K562 (cell line): ENCODE measurements around the gene CATSPER1. TPM values are rescaled to one million over a fixed set of nuclear protein-coding genes. Genes with fewer than 3 reads are reported as not detected.
A peak's percentile ranks its signal among the peaks of the same experiment; 100 is the strongest.

Source experiments
- ARID4B ChIP-seq: sonication (generic); formaldehyde crosslinking; IDR thresholded peaks from 2 replicates; pipeline ENCODE4 v1.8.0; 2022; ENCODE audit warnings: mild to moderate bottlenecking, missing genetic modification reagents
- DACH1 ChIP-seq: fragments of 450-650 bp; IDR thresholded peaks from 2 replicates; pipeline ENCODE4 v1.6.1; 2018; ENCODE audit not compliant: partially characterized antibody
- FOS ChIP-seq: IDR thresholded peaks from 3 replicates; pipeline ENCODE4 v1.6.1; 2011; ENCODE audit not compliant: insufficient read length; ENCODE audit errors: extremely low read depth
- FOXA3 ChIP-seq, 2 experiments: fragments of 450-650 bp in 1 of 2; sonication (generic) in 1 of 2; formaldehyde crosslinking; IDR thresholded peaks in 1 of 2; conservative IDR thresholded peaks in 1 of 2; 2 replicates each; pipeline versions ENCODE4 v1.4.0 to v1.8.0; 2020 to 2022; ENCODE audit warnings: mild to moderate bottlenecking in 2 of 2, missing genetic modification reagents in 1 of 2
- FOXK1 ChIP-seq: sonication (generic); formaldehyde crosslinking; IDR thresholded peaks from 2 replicates; pipeline ENCODE4 v1.8.0; 2022; ENCODE audit warnings: missing genetic modification reagents, mild to moderate bottlenecking, borderline replicate concordance
- GTF2F1 ChIP-seq: IDR thresholded peaks from 2 replicates; pipeline ENCODE4 v1.6.1; 2011; ENCODE audit warnings: low read depth, low read length, improper control_type of control experiment
- KLF6 ChIP-seq: fragments of 250-450 bp; sonication (Bioruptor Pico); IDR thresholded peaks from 2 replicates; pipeline ENCODE4 v1.4.0; 2020; ENCODE audit warnings: mild to moderate bottlenecking, moderate library complexity, borderline replicate concordance
- NFATC3 ChIP-seq: fragments of 450-650 bp; IDR thresholded peaks from 2 replicates; pipeline ENCODE4 v1.6.1; 2017; ENCODE audit warnings: mild to moderate bottlenecking
- NFIC ChIP-seq: fragments of 450-650 bp; IDR thresholded peaks from 2 replicates; pipeline ENCODE4 v1.6.1; 2017; ENCODE audit warnings: mild to moderate bottlenecking, inconsistent platforms
- PATZ1 ChIP-seq: fragments of 250-450 bp; sonication (Bioruptor Pico); IDR thresholded peaks from 2 replicates; pipeline ENCODE4 v1.5.0; 2020; ENCODE audit warnings: mild to moderate bottlenecking, borderline replicate concordance
- PHB2 ChIP-seq: fragments of 450-650 bp; IDR thresholded peaks from 2 replicates; pipeline ENCODE4 v1.6.1; 2017; ENCODE audit warnings: low read depth
- SAP30 ChIP-seq: fragments of 200-600 bp; sonication (generic); IDR thresholded peaks from 2 replicates; pipeline ENCODE4 v1.6.1; 2012; ENCODE audit warnings: borderline replicate concordance, low read depth, mild to moderate bottlenecking, moderate library complexity, low read length, control low read depth, inconsistent platforms; ENCODE audit not compliant: insufficient read depth, poor library complexity, severe bottlenecking
- SPI1 ChIP-seq: IDR thresholded peaks from 2 replicates; pipeline ENCODE4 v1.6.1; 2011; ENCODE audit warnings: low read depth, low read length, control low read depth, borderline replicate concordance
- SRSF7 ChIP-seq: fragments of 200-400 bp; formaldehyde crosslinking; optimal IDR thresholded peaks from 2 replicates; pipeline ENCODE3; 2017; ENCODE audit warnings: mild to moderate bottlenecking, low read depth, low read length
- STAT5A ChIP-seq: IDR thresholded peaks from 2 replicates; pipeline ENCODE4 v1.6.1; 2012; ENCODE audit warnings: low read length, inconsistent platforms, borderline replicate concordance
- TARDBP ChIP-seq: fragments of 450-650 bp; IDR thresholded peaks from 2 replicates; pipeline ENCODE4 v1.6.1; 2016
- TFAM ChIP-seq: fragments of 250-450 bp; sonication (Bioruptor Pico); conservative IDR thresholded peaks from 2 replicates; pipeline ENCODE4 v1.5.0; 2021; ENCODE audit warnings: mild to moderate bottlenecking, moderate library complexity
- THRAP3 ChIP-seq: fragments of 450-650 bp; IDR thresholded peaks from 2 replicates; pipeline ENCODE4 v1.6.1; 2016; ENCODE audit warnings: mild to moderate bottlenecking, inconsistent platforms, borderline replicate concordance
- ZEB2 ChIP-seq: fragments of 450-650 bp; IDR thresholded peaks from 2 replicates; pipeline ENCODE4 v1.6.1; 2016
- ZKSCAN8 ChIP-seq: fragments of 200-800 bp; sonication (Bioruptor generic); IDR thresholded peaks from 2 replicates; pipeline ENCODE4 v1.6.1; 2016; ENCODE audit warnings: missing genetic modification characterization, missing compliant biosample characterization
- ZNF23 ChIP-seq: fragments of 250-450 bp; sonication (Bioruptor Pico); IDR thresholded peaks from 2 replicates; pipeline ENCODE4 v1.4.0; 2020; ENCODE audit warnings: mild to moderate bottlenecking
- polyA plus RNA-seq, 8 experiments: library from polyadenylated mRNA; depleted of rRNA in 4 of 8; stranded (reverse) in 5 of 8; unstranded in 3 of 8; fragments of >200 nt; fragmentation: Nextera tagmentation in 2 of 8; fragmentation: Illumina TruSeq in 1 of 8; extraction: Ambion mirVana in 2 of 8; extraction: Trizol in 1 of 8; gene quantifications; 2 replicates each; pipeline versions ENCODE4 v1.2.1 to v1.2.3, GENCODE V29; 2011 to 2014; ENCODE audit warnings: inconsistent platforms in 1 of 8, missing spikeins in 1 of 8
- total RNA-seq, 7 experiments: library from RNA; depleted of rRNA in 6 of 7; stranded (reverse); fragments of >200 nt in 6 of 7; fragmentation: Illumina TruSeq in 2 of 7; extraction: Trizol in 2 of 7; gene quantifications; 2 replicates each; pipeline versions ENCODE4 v1.2.1 to v1.2.3, GENCODE V29; 2011 to 2021; ENCODE audit warnings: low replicate concordance in 1 of 7
- TF ChIP-seq, protein P1 (sequence below): sonication (generic); IDR thresholded peaks from 2 replicates; pipeline ENCODE4 v1.6.1; 2016

CATSPER1 gene
- total and polyA plus RNA-seq, 9 of the 15 experiments (the other 6 are each of a cell fraction or from before 2014, with no cell fraction given) = 0.21 to 3.3 (median 0.76) TPM

DNA sequence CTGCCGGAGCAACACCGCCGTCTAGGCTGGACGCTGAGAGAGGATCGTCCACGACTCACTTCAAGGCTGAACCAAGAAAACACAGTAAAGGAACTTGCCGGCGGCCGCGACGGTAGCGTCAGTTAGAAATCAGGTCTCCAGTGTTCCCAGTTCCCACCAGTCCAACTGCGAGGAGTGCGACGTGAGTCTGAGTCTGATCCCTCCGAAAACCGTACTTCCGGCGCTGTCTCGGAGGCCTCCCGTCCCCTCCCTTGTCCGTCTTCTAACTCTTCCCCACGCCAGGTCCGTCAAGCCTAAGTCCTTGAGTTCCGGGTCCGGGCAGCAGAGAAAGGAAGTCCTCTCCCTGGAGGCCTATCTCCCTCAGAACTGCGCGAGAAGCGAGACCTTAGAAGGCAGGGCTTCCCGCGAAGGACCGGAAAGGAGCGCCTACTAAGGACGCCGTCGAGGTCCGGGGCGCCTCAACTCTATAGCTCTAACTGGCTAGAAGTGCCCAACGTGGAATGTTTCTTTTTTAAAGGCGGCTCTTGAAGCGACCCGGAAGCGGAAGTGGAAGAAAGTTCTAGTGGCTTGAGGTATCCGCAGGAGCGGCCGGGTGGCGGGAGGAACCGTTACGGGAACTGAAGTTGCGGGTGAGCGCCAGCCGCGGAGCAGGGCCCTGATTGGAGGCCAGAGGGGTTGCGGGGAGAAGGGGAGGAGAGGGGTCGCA is 24.2 kb downstream of the CATSPER1 start, which contains the start of the genes BANF1 and EIF1AD (continued):
- TF ChIP-seq, protein P1, sequence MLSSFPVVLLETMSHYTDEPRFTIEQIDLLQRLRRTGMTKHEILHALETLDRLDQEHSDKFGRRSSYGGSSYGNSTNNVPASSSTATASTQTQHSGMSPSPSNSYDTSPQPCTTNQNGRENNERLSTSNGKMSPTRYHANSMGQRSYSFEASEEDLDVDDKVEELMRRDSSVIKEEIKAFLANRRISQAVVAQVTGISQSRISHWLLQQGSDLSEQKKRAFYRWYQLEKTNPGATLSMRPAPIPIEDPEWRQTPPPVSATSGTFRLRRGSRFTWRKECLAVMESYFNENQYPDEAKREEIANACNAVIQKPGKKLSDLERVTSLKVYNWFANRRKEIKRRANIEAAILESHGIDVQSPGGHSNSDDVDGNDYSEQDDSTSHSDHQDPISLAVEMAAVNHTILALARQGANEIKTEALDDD = no peak
- TF ChIP-seq NFIC (peak; percentile 76), SRSF7 (no peak), SAP30 (peak; percentile 90), PATZ1 (no peak), ZNF23 (no peak), DACH1 (no peak), PHB2 (no peak; the same call in 1 of the 2 replicates), FOXK1 (CRISPR knock-in tag) (no peak), ZKSCAN8 (CRISPR knock-in tag) (no peak), THRAP3 (peak; percentile 70; the same call in 1 of the 2 replicates), FOS (no peak), NFATC3 (peak; percentile 88; the same call in 1 of the 2 replicates), STAT5A (0 out of 2 replicates have a peak, but pooled peaks have one; percentile 46), SPI1 (peak; percentile 71; the same call in 1 of the 2 replicates), KLF6 (CRISPR knock-in tag) (peak; percentile 75; the same call in 1 of the 2 replicates), TARDBP (no peak), TFAM (CRISPR knock-in tag) (no peak), FOXA3 (CRISPR knock-in tag; conservative IDR thresholded peaks at IDR 0.05 in 1 of 2, IDR thresholded peaks at IDR 0.05 in 1 of 2) (no peak), ZEB2 (peak; percentile 99), ARID4B (CRISPR knock-in tag) (peak; percentile 91), GTF2F1 (peak; percentile 87)
